GM19468 (cell line): Measurements from ENCODE around the gene EPYC.

Source experiments
- ATAC-seq: cut with Tn5 transposase; IDR thresholded peaks from one replicate; pipeline ENCODE4 v1.9.1; 2021; ENCODE audit warnings: mild to moderate bottlenecking, moderate library complexity, moderate number of reproducible peaks; ENCODE audit not compliant: unreplicated experiment; ENCODE audit errors: extremely low read depth

Gene EPYC

DNA sequence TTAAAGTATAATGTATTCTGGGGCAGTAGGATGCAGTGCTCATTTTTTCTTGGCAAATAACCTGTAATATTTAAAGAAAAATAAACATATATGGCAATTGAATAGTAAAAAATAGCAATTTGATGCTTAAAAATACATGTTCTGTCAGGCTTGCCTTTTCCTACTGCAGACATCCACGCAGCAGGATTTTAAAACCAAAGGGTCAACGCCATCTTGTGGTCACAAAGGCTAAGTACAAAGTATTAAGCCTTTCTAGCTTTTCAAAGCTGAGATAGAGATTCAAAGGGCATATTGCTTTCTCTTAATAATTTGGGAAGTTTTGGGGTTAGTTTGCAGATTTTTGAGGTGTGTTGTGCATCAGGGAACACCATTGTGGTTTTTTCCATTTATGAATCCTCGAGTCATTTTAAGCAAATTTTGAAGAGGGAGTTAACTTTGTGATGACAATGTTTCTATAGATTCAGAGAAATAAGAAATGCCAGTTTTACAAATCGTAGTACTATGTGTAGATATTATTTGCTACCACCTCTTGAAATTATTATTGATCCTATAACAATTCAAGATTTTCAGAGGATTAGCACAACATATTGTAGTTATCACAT is 45.1 kb downstream of the EPYC start:
- ATAC-seq = peak; percentile 78

- ATAC-seq = no peak
Observed at GRCh38 chr12:90959032-90959431, 45.7 kb downstream of the EPYC start.

DNA sequence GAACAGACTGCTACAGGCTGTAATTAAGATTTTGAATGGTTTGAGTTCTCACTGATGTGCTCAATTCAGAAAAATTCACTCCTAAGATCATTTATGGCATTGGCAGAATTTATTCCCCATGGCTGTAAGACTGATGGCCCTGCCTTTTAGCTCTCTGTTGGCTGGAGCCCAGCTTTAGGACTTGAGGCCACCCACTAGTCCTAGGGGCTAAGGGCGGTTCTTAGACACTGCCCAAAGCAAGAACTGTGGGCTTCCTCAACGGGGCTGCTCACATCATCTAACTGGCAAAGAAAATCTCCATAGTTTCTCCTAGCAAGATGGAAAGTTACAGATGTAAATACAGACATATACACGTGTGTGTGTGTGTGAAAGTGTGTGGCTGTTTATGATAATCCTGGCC is 46.4 kb downstream of the EPYC start:
- no peak for ATAC-seq

DNA sequence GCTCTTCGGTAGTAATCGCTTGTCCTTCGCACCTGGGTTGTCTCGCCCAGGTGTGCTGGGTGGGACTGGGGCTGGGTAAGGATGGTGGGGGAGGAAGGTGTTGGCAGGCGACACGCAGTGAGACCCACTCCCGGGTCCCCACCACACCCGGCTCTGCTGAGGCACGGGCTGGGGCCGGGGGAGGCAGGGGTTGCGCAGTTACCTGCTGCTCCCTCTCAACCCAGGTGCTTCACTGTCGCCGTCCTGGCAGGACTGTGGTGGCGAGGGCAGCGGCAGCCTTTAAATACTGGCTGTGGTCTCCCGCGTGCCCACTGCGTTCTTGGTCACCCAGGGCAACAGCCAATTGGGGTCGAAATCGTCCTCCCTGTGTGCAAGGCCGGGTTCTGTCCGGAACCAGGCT is 49.9 kb downstream of the EPYC start, which contains the start of gene CCER1:
Gene CCER1, minus strand, starts transcription at position 256 of the 400 bp plus-strand sequence. CDS start 434 bp downstream, outside the sequence.
- no peak for ATAC-seq

DNA sequence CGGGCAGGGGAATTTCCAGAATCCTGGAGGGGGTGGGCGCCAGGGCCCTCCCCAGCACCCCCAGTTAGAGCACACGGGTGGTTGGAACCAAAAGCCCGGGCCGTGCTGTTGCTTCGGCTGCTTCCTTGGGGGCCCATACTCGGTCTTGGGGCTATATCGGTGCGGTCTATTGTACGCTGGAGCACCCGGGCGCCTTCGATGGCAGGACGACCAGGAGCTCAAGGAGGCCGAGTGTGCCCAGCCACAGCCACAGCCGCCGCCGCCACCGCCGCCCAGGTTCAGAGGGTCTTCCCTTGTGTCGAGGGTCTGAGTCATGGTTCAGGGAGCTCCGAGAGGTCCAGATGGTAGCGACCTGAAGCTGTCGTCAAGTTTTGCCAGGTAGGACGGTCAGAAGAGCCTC is 50.3 kb downstream of the EPYC start:
- no peak for ATAC-seq

DNA sequence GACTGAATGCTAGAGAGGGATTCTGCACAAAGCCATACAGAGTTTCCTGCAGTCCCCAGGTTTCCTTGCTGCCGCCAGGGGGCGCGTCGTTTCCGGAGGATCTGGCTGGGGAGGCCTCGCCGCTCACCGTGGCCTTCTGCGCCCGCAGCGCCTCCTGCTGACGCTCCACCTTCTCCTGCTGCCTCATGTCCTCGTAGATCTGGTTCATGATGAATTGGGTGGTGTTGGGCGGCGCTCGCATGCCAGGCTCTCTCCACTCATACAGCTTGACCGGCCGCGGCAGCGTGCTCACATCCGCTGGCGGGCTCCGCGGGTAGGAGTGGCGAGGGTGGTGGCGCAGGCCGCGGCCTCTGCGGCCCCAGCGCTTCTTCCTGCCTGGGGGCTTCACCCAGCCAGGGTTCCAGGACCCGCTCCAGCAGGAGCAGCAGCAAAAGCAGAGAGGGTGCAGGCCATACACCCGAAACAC is 50.8 kb downstream of the EPYC start:
- ATAC-seq = no peak

DNA sequence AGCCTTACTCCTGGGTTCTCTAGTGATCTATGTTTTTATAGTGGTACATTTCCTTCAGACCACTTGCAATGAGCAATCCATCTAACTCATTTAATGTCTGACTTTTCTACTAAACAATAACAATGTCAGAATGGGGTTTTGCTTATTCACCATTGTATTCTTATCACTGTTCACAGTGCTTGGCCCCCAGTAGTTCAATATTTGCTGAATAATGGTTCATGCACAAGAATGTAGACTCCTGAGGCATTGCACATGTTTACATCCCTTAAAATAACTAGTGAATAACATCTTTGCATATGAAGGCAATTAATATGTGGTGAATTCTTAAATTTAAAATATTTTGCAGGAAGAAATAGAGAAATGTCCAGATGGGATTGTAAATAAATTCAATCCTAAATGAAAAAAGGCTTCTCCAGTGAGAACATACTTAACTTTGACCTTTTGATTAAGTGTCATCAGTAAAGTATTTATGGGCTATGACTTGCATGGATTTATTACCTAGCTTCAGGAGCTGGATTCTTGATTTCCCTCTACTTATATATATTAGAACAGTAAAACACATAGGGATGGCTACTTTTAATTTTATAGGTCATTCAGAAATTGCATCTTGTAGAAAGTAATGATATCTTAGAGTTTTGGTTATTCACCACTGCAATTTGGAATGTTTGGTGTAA is 53.2 kb downstream of the EPYC start:
- ATAC-seq = no peak

GRCh38 chr12:90947869-90948268 is 56.9 kb downstream of the EPYC start:
- no peak for ATAC-seq

DNA sequence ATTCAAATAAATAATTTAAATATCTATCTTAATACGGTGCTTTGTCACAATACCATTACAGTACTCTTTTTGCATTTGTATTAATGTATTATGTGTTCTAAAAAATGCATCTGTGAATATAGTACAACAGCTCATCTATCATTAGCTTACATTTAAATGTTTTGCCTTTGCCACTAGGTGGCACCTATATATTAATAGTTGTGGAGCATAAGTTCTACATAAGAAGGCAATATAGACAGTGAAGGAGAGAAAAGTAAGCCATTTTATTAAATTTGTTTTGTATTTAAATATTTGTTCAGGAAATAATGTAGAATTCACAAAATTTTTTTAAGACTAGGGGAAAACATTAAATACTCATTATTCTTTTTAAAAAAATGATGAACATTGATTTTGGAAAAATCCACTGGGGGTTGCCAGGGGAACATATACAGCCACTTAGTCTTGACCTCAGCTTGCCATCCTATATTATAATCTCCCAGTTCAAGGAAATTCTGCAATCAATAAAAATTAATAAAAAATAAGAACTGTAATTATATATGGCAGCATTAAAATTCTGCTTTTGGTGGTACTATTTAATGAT is 59.6 kb downstream of the EPYC start:
- ATAC-seq = peak; percentile 50

DNA sequence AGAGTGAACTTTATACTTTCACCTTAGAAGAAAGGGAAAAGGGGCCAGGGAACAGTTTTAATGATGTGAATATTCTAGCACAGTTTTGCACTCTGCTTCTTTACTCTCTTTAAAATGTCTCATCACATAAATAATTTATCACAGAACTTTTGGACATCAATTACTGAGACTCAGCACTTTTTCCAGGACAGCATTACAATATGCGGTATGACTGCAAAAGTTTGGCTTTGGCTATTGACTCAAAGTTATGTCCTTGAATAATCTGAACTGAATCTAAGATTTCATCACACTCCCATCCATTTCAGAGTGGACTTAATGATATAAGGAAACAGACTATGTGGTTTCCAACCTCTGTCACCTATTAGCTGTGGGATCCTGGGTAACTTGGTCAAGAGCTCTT is 61.5 kb downstream of the EPYC start:
- no peak for ATAC-seq

GRCh38 chr12:90940872-90941499 is 63.8 kb downstream of the EPYC start:
- ATAC-seq = peak; percentile 43

DNA sequence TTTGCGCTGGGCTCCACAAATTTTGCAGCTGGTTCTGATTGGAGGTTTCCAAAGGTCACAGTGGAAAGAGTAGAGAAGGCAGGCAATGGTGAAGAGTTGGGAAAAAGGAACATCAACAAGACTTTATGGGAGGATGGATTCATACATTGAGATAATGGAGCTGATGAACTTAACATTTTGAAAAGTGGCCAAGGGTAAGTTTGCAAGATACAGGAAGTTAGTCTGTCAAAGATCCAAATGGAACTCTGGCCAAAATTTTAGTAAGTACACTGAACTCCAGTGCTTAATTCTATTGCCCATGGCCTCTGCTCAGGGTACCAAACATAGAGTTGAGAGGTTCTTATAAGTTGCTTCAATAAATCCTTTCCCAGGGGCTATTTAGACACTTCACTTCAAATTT is 65.4 kb downstream of the EPYC start:
- ATAC-seq = no peak

DNA sequence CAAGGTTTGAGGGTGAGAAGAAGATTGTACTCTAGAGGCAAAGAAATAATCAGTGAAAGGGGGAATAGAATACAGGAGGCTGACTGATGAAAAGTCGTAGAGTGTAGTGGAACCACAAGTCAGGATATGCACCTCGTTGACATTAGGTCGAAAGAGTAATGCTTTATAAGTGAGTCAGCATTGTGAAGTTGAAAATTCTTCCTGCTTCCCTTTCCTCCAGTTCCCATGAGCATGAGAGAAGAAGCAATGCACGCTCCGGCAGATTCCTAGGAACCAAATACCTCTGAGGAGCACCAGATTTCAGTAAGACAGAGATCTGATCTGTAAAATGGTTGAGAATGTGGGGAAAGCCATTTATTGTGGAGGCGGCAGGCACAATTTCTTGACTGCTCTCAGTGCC is 66.3 kb downstream of the EPYC start:
- ATAC-seq = no peak

- ATAC-seq = no peak
Observed at GRCh38 chr12:90937651-90938050, 67.1 kb downstream of the EPYC start.

- no peak for ATAC-seq
Observed at GRCh38 chr12:90936230-90937005, 68.4 kb downstream of the EPYC start.

DNA sequence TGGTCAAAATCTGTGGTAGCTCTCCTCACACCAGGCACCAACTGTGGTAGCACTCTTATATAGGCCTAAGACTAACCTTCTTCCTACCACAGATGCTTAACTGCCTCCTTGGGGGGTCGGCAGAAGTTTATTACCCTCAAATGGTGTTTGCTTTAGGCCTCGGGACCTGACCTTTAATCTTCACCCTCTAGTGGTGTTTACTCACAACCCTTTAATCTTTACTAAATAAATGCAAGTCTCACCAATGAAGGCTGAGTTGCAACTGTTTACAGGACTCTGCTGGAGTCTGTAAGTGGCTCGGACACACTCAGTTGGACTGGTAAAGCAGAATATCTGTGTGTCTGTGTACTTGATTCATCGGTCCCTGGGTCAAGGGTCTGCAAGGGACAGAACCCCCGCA is 79.2 kb downstream of the EPYC start:
- no peak for ATAC-seq

DNA sequence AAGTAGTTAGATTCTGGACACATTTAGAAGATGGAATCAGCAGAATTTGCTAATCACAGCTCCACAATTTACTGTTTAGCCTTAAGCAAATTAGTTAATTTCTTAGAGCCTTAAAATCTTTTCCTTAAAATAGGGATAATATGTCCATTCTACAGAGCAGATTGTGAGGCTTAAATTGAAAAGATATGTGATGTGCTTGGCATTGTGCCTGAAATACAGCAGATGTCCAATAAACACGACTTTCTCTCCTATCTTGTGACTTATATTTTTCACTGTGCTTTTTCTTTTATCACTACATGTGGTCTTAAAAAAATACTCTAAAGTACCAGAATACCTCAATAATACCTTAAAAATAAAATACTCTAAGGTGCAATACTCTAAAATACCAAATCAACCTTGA is 80.4 kb downstream of the EPYC start:
- no peak for ATAC-seq

DNA sequence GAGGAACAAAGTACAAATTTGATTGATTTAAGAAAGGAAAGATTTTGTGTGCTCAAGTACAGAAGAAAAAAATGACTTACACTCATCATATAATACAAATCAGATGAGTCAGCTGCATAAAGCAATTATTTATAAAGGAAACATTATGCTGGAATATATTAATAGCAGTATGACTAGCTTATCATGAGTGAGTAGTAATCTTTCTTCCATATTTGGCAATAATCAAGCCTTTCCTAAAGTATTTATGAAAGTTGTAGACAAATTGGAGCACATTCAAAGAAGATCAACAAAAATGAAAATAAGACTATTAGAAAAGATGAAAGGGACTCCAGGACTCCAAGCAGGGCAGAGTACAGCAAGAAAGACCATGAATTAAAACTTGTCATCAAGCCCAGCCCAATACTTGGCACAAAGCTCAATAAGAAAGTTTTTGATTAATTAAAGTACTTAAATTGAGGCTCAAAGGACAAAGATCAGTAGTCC is 82.6 kb downstream of the EPYC start:
- ATAC-seq = no peak

DNA sequence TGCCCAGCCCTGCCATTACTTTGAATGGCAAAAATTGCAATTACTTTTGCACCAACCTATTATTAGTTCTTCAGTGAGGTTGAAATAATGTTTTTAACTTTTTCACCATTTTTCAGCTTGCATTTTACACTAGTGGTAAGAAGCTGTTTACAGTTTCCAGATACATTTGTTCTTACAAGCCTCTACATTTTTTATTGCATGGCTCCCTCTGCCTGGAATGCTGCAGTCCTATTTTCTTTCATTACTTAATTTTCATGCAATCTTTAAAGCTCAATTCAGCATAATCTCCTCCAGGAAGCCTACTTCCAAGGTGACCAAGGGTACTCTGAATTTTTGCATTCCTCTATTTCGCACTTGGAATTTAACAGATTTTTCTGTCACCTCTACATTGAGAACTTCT is 83.2 kb downstream of the EPYC start:
- no peak for ATAC-seq

GRCh38 chr12:90920222-90920621 is 84.5 kb downstream of the EPYC start:
- ATAC-seq = no peak
